ENCODE results near the gene ZNF692. TPM values are rescaled to one million over a fixed set of nuclear protein-coding genes. Genes with fewer than 3 reads are reported as not detected.
A peak's percentile ranks its signal among the peaks of the same experiment; 100 is the strongest.

ZNF692 gene
- total RNA-seq, 1 experiment from 2014 or later, result 59.1 TPM

GRCh38 chr1:248828845-248829244 is 30.0 kb downstream of the ZNF692 start:
- ChIA-PET CTCF (interaction anchor here (5.2 kb wide), 1 partner anchor 10 kb away, joined by 53 read pairs; the partner anchor contains the start of gene ZNF672), POLR2A (interaction anchor here (2.1 kb wide), 1 partner anchor 9 kb away, joined by 5 read pairs; the partner anchor contains the start of gene ZNF672)
- H3K27me3 Mint-ChIP-seq (ENCODE audit: low read depth), result no peaks in the 10 kb centered on the region; the same call in none of the 2 replicates
- peaks cover 16% of the 10 kb centered on the region for H3K4me1 Mint-ChIP-seq
- H3K4me3 Mint-ChIP-seq, result no peak overlapping the region
- peaks cover 5% of the 10 kb centered on the region for H3K9me3 Mint-ChIP-seq
- no peak for ATAC-seq
- H3K36me3 Mint-ChIP-seq, result peaks cover 9% of the 10 kb centered on the region; the same call in 1 of the 2 replicates
- TF ChIP-seq ATF2 (CRISPR knock-in tag; IDR thresholded peaks at IDR 0.05; ENCODE audit: borderline replicate concordance, low read depth) (no peak), RORB (CRISPR knock-in tag; IDR thresholded peaks at IDR 0.05) (no peak), CBFB (CRISPR knock-in tag; IDR thresholded peaks at IDR 0.05; ENCODE audit: low read depth) (no peak), TEAD1 (CRISPR knock-in tag; IDR thresholded peaks at IDR 0.05) (no peak), GRHL2 (CRISPR knock-in tag; IDR thresholded peaks at IDR 0.05; ENCODE audit: insufficient replicate concordance, severe bottlenecking) (no peak)
- TF ChIP-seq, protein P1, sequence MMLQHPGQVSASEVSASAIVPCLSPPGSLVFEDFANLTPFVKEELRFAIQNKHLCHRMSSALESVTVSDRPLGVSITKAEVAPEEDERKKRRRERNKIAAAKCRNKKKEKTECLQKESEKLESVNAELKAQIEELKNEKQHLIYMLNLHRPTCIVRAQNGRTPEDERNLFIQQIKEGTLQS (CRISPR knock-in tag; conservative IDR thresholded peaks at IDR 0.05), result no peak
- H3K27ac Mint-ChIP-seq, result no peak overlapping the region
- no peak for DNase-seq (ENCODE audit: low spot score)

DNA sequence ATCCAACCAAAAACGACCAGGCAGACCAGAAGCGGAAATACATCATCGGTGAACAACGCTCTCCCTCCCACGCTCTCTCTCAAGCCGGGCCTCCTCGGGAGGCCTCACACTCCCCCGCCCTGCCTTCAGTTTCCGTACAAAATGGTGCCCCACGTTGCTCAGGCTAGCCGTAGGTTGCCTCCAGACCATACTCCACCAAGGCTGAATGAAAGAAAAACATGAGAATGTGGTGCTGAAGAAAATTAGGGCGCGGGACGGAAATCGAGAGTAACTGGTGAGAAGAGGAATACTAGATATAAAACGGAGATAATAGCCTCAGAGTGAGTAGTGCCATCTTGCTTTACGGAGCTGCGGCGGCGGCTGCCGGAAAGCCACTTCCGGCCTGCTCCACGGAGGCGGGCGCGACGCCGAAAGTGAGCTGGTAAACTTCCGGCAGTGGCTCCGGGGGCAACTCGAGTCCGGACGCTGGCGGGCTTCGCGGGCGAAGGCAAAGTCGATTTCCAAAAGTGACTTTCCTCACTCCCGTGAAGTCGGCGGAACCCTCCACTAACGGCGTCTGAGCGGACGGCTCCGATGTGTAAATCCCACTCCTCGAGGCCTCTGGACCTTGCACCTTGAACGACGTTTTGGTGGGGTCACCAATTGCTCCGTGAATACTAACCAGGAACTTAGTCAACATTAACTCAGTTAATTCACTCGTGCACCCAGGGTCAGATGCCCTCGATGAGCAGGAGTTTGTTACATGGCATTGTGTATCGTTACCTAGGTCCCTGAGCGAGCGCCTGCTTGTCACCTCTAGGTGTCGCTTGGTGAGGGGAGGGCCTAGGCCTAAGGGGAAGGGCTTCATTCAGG is 32.8 kb downstream of the ZNF692 start, which contains the start of gene SH3BP5L:
TSS of gene SH3BP5L (minus strand) at position 7 of the 852 bp plus-strand sequence. CDS start 980 bp downstream, outside the sequence.
- DNase-seq (ENCODE audit: low spot score), result peak; percentile 85
- Mint-ChIP-seq H3K4me1 (peaks cover 16% of the 10 kb centered on the region), H3K36me3 (peaks cover 22% of the 10 kb centered on the region; the same call in 1 of the 2 replicates), H3K27ac (peak within 1 kb of the TSS; percentile 100), H3K4me3 (peak within 1 kb of the TSS; percentile 99), H3K9me3 (peaks cover 1% of the 10 kb centered on the region), H3K27me3 (ENCODE audit: low read depth) (no peaks in the 10 kb centered on the region; the same call in 1 of the 2 replicates)
- ChIA-PET CTCF (interaction anchor here (0.6 to 5.2 kb wide), 11 partner anchors 10 to 98 kb away, joined by 3 to 53 read pairs (median 7); partner anchors contain the start of genes PGBD2, ZNF672 and ZNF692), POLR2A (interaction anchor here (0.6 to 2.9 kb wide), 7 partner anchors 12 to 984 kb away, joined by 3 to 35 read pairs (median 5); partner anchors contain the start of genes OR11L1, PGBD2 and ZNF672)
- ATAC-seq, result peak; percentile 91
- TF ChIP-seq MLX (CRISPR knock-in tag; IDR thresholded peaks at IDR 0.05), result no peak
- TF ChIP-seq ZNF512 (CRISPR knock-in tag; IDR thresholded peaks at IDR 0.05; ENCODE audit: borderline replicate concordance), result no peak
- TF ChIP-seq ZNF263 (CRISPR knock-in tag; IDR thresholded peaks at IDR 0.05; ENCODE audit: low read depth), result no peak
- TF ChIP-seq RELA (CRISPR knock-in tag; IDR thresholded peaks at IDR 0.05; ENCODE audit: borderline replicate concordance), result no peak
- no peak for TF ChIP-seq E2F1 (CRISPR knock-in tag; IDR thresholded peaks at IDR 0.05)
- no peak for TF ChIP-seq PRRX2 (CRISPR knock-in tag; IDR thresholded peaks at IDR 0.05)
- peak; percentile 78; the same call in 1 of the 2 replicates for TF ChIP-seq MYBL2 (CRISPR knock-in tag; IDR thresholded peaks at IDR 0.05)
- TF ChIP-seq ZBTB43 (CRISPR knock-in tag; IDR thresholded peaks at IDR 0.05), result peak; percentile 66; the same call in 1 of the 2 replicates
- no peak for TF ChIP-seq ATF2 (CRISPR knock-in tag; IDR thresholded peaks at IDR 0.05; ENCODE audit: borderline replicate concordance, low read depth)
- TF ChIP-seq, protein P1 (CRISPR knock-in tag; conservative IDR thresholded peaks at IDR 0.05), result no peak
- TF ChIP-seq ETV6 (CRISPR knock-in tag; IDR thresholded peaks at IDR 0.05), result no peak
- TF ChIP-seq, protein P2, sequence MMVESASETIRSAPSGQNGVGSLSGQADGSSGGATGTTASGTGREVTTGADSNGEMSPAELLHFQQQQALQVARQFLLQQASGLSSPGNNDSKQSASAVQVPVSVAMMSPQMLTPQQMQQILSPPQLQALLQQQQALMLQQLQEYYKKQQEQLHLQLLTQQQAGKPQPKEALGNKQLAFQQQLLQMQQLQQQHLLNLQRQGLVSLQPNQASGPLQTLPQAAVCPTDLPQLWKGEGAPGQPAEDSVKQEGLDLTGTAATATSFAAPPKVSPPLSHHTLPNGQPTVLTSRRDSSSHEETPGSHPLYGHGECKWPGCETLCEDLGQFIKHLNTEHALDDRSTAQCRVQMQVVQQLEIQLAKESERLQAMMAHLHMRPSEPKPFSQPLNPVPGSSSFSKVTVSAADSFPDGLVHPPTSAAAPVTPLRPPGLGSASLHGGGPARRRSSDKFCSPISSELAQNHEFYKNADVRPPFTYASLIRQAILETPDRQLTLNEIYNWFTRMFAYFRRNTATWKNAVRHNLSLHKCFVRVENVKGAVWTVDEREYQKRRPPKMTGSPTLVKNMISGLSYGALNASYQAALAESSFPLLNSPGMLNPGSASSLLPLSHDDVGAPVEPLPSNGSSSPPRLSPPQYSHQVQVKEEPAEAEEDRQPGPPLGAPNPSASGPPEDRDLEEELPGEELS (CRISPR knock-in tag; IDR thresholded peaks at IDR 0.05), result no peak
- TF ChIP-seq ZNF232 (CRISPR knock-in tag; IDR thresholded peaks at IDR 0.05), result no peak
- TF ChIP-seq FOXK1 (CRISPR knock-in tag; IDR thresholded peaks at IDR 0.05), result peak; percentile 99
- TF ChIP-seq CREB1 (CRISPR knock-in tag; IDR thresholded peaks at IDR 0.05), result no peak
- no peak for TF ChIP-seq NFYB (CRISPR knock-in tag; conservative IDR thresholded peaks at IDR 0.05; ENCODE audit: low read depth)
- TF ChIP-seq SP1 (CRISPR knock-in tag; conservative IDR thresholded peaks at IDR 0.05), result peak; percentile 59
